Mucosa of rectum (tissue), 2 donors: Measurements from ENCODE around the gene MTAP.
A peak's percentile ranks its signal among the peaks of the same experiment; 100 is the strongest.
"Not testable (repeated sequence)": the region's sequence is repeated elsewhere in the genome, so short reads cannot be mapped to it uniquely, and the experiment has no call there.

ENCODE experiments used
- H3K27ac ChIP-seq, 2 donors: one replicate each; pipeline ENCODE4 v1.7.0; 2013; ENCODE audit warnings: inconsistent platforms in 2 of 2, low read depth in 2 of 2, low read length in 2 of 2
- H3K27me3 ChIP-seq, 2 donors: one replicate each; pipeline ENCODE4 v1.7.0; 2013; ENCODE audit warnings: low read length in 2 of 2; ENCODE audit not compliant: control insufficient read depth in 2 of 2, insufficient read depth in 2 of 2
- H3K36me3 ChIP-seq, 2 donors: one replicate each; pipeline ENCODE4 v1.7.0; 2013; ENCODE audit warnings: low read length in 2 of 2; ENCODE audit not compliant: control insufficient read depth in 2 of 2, insufficient read depth in 2 of 2
- H3K4me1 ChIP-seq, 2 donors: one replicate each; pipeline ENCODE4 v1.7.0; 2013; ENCODE audit warnings: low read length in 2 of 2, mild to moderate bottlenecking in 1 of 2; ENCODE audit not compliant: control insufficient read depth in 2 of 2, insufficient read depth in 2 of 2
- H3K4me3 ChIP-seq, 2 donors: one replicate each; pipeline ENCODE4 v1.7.0; 2013; ENCODE audit warnings: low read length in 2 of 2
- H3K9ac ChIP-seq, 2 donors: one replicate each; pipeline ENCODE4 v1.7.0; 2013; ENCODE audit warnings: low read length in 2 of 2, low read depth in 1 of 2, mild to moderate bottlenecking in 1 of 2
- H3K9me3 ChIP-seq, 2 donors: one replicate each; pipeline ENCODE4 v1.7.0; 2013; ENCODE audit warnings: low read length in 2 of 2; ENCODE audit not compliant: control insufficient read depth in 2 of 2
- donor health status: healthy.
- donor health status: Normal muscosa, but diverticular disease.

Gene MTAP

DNA sequence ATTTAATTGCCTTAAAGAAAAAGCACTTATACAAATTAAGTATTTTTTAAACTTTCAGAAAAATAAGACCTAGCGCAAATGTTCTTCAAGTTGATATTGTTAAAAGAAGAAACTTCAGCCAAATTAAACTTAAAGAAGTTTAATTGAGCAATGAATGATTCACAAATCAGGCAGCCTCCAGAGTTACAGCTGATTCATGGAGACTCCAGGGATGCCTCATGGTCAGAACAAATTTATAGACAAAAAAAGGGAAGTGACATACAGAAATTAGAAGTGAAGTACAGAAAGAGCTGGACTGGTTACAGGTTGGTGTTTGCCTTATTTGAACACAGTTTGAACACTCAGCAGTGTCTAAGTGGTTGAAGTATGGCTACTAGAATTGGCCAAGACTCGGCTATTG lies 131.4 kb downstream of the MTAP start:
- Histone ChIP-seq H3K27me3 (no peaks in the 10 kb centered on the region), H3K4me3 (no peak overlapping the region), H3K9ac (no peak overlapping the region), H3K27ac (no peak overlapping the region), H3K36me3 (no peaks in the 10 kb centered on the region), H3K9me3 (no peaks in the 10 kb centered on the region), H3K4me1 (no peaks in the 10 kb centered on the region)

- H3K27ac ChIP-seq = no peak overlapping the region
- no peak overlapping the region for H3K9ac ChIP-seq
- no peaks in the 10 kb centered on the region for H3K27me3 ChIP-seq
- H3K4me1 ChIP-seq = no peaks in the 10 kb centered on the region
- H3K9me3 ChIP-seq = no peaks in the 10 kb centered on the region
- H3K36me3 ChIP-seq = no peaks in the 10 kb centered on the region
- H3K4me3 ChIP-seq = no peak overlapping the region
Observed at GRCh38 chr9:21935631-21936030, 133.2 kb downstream of the MTAP start.

- no peak overlapping the region for H3K4me3 ChIP-seq
- H3K9me3 ChIP-seq = no peaks in the 10 kb centered on the region
- H3K27me3 ChIP-seq = no peaks in the 10 kb centered on the region
- no peaks in the 10 kb centered on the region for H3K36me3 ChIP-seq
- peaks cover 0 to 2% of the 10 kb centered on the region in 2 donors for H3K4me1 ChIP-seq
- no peak overlapping the region for H3K27ac ChIP-seq
- no peak overlapping the region for H3K9ac ChIP-seq
Observed at GRCh38 chr9:21936161-21936560, 133.7 kb downstream of the MTAP start.

- peaks cover 0 to 2% of the 10 kb centered on the region in 2 donors for H3K4me1 ChIP-seq
- H3K4me3 ChIP-seq = no peak overlapping the region
- peaks cover 10% of the 10 kb centered on the region in 2 donors for H3K27me3 ChIP-seq
- H3K9me3 ChIP-seq = no peaks in the 10 kb centered on the region
- H3K9ac ChIP-seq = no peak overlapping the region
- no peaks in the 10 kb centered on the region for H3K36me3 ChIP-seq
- no peak overlapping the region for H3K27ac ChIP-seq
Observed at GRCh38 chr9:21941337-21941995, 139.0 kb downstream of the MTAP start.

DNA sequence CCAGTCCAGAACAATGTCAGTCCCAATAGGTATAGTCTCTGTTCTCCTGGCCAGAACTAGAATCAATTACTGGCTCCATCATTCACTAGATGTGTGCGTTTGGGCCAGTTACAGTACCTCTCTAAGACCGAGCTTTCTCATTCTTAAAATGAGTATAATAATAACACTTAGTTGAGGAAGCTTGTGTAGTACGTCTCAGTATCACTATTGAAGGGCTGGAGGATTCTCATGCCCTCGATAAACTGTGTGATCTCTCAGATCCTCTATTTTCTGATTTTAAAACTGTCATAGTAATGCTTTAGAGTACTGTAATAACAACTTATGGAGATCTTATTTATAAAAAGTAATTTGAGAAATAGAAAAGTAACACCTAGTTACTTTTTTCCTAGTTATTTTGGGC lies 141.0 kb downstream of the MTAP start:
- Histone ChIP-seq H3K27me3 (peaks cover 10% of the 10 kb centered on the region in 2 donors), H3K4me1 (peaks cover 0 to 2% of the 10 kb centered on the region in 2 donors), H3K36me3 (no peaks in the 10 kb centered on the region), H3K4me3 (no peak overlapping the region), H3K9ac (no peak overlapping the region), H3K27ac (no peak overlapping the region), H3K9me3 (no peaks in the 10 kb centered on the region)

DNA sequence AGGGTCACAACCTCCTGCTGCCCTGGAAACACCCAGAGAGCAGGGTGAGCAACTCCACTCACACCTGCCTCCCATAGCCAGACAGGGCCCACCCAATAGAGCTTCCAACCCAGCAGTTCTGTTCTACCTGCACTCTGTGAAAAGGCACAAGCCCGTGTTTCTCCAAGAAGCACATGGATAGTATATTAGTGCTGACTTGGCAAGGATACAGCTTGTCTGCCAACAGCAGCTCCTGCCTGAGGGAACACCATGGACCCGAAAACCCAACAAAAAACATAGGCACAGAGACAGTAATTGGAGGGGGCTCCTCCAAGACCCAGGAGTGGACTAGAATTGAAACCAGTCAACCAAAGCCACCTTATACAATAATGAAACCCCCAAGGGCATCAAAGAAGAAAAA lies 143.2 kb downstream of the MTAP start:
- no peak overlapping the region for H3K27ac ChIP-seq
- no peaks in the 10 kb centered on the region for H3K36me3 ChIP-seq
- H3K27me3 ChIP-seq = peaks cover 10% of the 10 kb centered on the region in 2 donors
- peaks cover 0 to 2% of the 10 kb centered on the region in 2 donors for H3K4me1 ChIP-seq
- no peak overlapping the region for H3K4me3 ChIP-seq
- H3K9ac ChIP-seq = no peak overlapping the region
- no peaks in the 10 kb centered on the region for H3K9me3 ChIP-seq

DNA sequence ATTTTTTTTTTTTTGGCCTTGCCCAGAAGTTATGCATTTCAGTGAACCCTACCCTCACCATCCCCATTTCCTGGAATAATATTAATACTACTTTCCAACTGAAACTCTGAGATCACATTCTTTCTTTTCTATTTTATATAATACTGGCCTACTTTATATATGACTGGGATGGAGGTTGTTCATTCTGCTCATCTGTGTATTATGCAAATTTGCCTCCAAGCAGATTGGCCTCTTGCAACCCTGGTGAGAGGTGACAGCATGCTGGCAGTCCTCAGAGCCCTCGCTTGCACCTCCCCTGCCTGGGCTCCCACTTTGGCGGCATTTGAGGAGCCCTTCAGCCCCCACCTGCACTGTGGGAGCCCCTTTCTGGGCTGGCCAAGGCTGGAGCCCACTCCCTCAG lies 156.4 kb downstream of the MTAP start:
- Histone ChIP-seq H3K36me3 (no peaks in the 10 kb centered on the region), H3K27me3 (peaks cover 9 to 10% of the 10 kb centered on the region in 2 donors), H3K4me3 (no peak overlapping the region), H3K27ac (no peak overlapping the region), H3K9me3 (no peaks in the 10 kb centered on the region), H3K9ac (no peak overlapping the region), H3K4me1 (no peaks in the 10 kb centered on the region)

DNA sequence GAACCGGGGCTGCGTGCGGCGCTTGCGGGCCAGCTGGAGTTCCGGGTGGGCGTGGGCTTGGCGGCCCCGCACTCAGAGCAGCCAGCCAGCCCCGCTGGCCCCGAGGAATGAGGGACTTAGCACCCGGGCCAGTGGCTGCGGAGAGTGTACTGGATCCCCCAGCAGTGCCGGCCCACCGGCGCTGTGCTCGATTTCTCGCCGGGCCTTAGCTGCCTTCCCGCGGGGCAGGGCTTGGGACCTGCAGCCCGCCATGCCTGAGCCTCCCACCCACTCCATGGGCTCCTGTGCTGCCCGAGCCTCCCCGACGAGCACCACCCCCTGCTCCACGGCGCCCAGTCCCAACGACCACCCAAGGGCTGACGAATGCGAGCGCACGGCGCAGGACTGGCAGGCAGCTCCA lies 156.8 kb downstream of the MTAP start:
- peaks cover 10 to 12% of the 10 kb centered on the region in 2 donors for H3K27me3 ChIP-seq
- H3K9me3 ChIP-seq, H3K36me3 ChIP-seq, H3K4me3 ChIP-seq, H3K9ac ChIP-seq, H3K27ac ChIP-seq, H3K4me1 ChIP-seq: not testable (repeated sequence)

- Histone ChIP-seq H3K36me3 (no peaks in the 10 kb centered on the region), H3K27me3 (peaks cover 24 to 31% of the 10 kb centered on the region in 2 donors), H3K9me3 (no peaks in the 10 kb centered on the region), H3K4me3 (no peak overlapping the region), H3K27ac (no peak overlapping the region), H3K9ac (no peak overlapping the region), H3K4me1 (peaks cover 0 to 11% of the 10 kb centered on the region in 2 donors)
Observed at GRCh38 chr9:21961569-21961968, 159.1 kb downstream of the MTAP start.

DNA sequence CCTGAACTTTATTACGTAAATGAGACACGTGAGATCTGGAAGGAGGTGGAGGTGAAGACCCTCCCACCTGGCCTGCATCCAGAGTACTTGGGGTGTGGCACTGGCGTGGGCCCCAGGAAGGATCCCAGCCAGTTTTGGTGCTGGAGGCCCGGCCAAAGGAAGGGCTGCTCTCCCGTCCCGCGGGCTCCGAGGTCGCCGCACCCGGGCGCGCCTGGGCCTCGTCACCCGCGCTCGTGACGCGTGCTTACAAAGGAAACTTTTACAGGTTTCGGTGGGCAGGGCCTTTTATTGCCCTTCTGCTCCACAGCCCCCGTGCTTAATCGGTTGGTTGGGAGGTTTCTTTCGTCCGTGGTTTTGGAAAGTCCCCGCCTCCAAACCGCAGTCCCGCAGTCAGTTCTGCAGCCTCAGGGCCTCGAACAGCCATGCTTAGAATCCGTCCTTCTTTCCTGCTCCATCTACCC lies 162.5 kb downstream of the MTAP start:
- Histone ChIP-seq H3K9ac (peak overlapping the region in 1 of 2 donors; percentile 16), H3K4me3 (peak overlapping the region; percentile 55 to 67), H3K36me3 (no peaks in the 10 kb centered on the region)

More for the DNA sequence above, 162.5 kb downstream of the MTAP start:
- H3K27ac ChIP-seq = no peak overlapping the region
- H3K9me3 ChIP-seq = peaks cover 0 to 6% of the 10 kb centered on the region in 2 donors
- H3K27me3 ChIP-seq = peaks cover 53 to 60% of the 10 kb centered on the region in 2 donors
- H3K4me1 ChIP-seq = peaks cover 0 to 11% of the 10 kb centered on the region in 2 donors
